HG03060 (cell line): ENCODE measurements around the gene EHF.

Experiments used
- ATAC-seq: cut with Tn5 transposase; IDR thresholded peaks from one replicate; pipeline ENCODE4 v1.9.1; 2021; ENCODE audit warnings: low read depth, moderate number of reproducible peaks; ENCODE audit not compliant: unreplicated experiment

EHF gene

GRCh38 chr11:34601085-34601444 is 19.8 kb upstream of the EHF start:
- ATAC-seq = no peak

- no peak for ATAC-seq
Measured at GRCh38 chr11:34601609-34602008, 19.3 kb upstream of the EHF start.

- no peak for ATAC-seq
Measured at GRCh38 chr11:34602245-34602644, 18.6 kb upstream of the EHF start.

- ATAC-seq = no peak
Measured at GRCh38 chr11:34603129-34604001, 17.5 kb upstream of the EHF start.

- ATAC-seq = no peak
Measured at GRCh38 chr11:34604145-34604544, 16.7 kb upstream of the EHF start.

GRCh38 chr11:34604911-34605310 is 16.0 kb upstream of the EHF start:
- no peak for ATAC-seq

- ATAC-seq = no peak
Measured at GRCh38 chr11:34605481-34606325, 15.2 kb upstream of the EHF start.

- ATAC-seq = no peak
Measured at GRCh38 chr11:34606326-34607120, 14.4 kb upstream of the EHF start.

- no peak for ATAC-seq
Measured at GRCh38 chr11:34609187-34609751, 11.6 kb upstream of the EHF start.

GRCh38 chr11:34609850-34610249 is 11.0 kb upstream of the EHF start:
- ATAC-seq = no peak

- ATAC-seq = no peak
Measured at GRCh38 chr11:34610324-34611041, 10.4 kb upstream of the EHF start.

- no peak for ATAC-seq
Measured at GRCh38 chr11:34613015-34613414, 7.9 kb upstream of the EHF start.

GRCh38 chr11:34613552-34614056 is 7.3 kb upstream of the EHF start:
- peak; percentile 84 for ATAC-seq

GRCh38 chr11:34614344-34615104 is 6.4 kb upstream of the EHF start:
- no peak for ATAC-seq

- no peak for ATAC-seq
Measured at GRCh38 chr11:34616086-34616485, 4.8 kb upstream of the EHF start.

- ATAC-seq = no peak
Measured at GRCh38 chr11:34616830-34617504, 3.9 kb upstream of the EHF start.

- no peak for ATAC-seq
Measured at GRCh38 chr11:34618406-34618805, 2.5 kb upstream of the EHF start.

GRCh38 chr11:34619062-34619516 is 1.8 kb upstream of the EHF start:
- no peak for ATAC-seq
